OCI-LY7 (cell line): ENCODE results near the gene FYN. TPM values are rescaled to one million over a fixed set of nuclear protein-coding genes. Genes with fewer than 3 reads are reported as not detected.

ENCODE experiments used
- BruUV-seq: library from RNA; stranded (reverse); fragments of 400-500 nt; replicated peaks from 2 replicates; lab custom pipeline; 2021; lab: Mats Ljungman, UMichigan
- CTCF ChIA-PET: fragments of 300-600 bp; sonication (Branson Sonifier 250); formaldehyde crosslinking; loops from one replicate; lab custom pipeline; 2022; ENCODE audit warnings: antibody characterized with exemption; ENCODE audit not compliant: unreplicated experiment; lab: Charles Lee
- POLR2A ChIA-PET: fragments of 300-600 bp; sonication (Branson Sonifier 250); formaldehyde crosslinking; loops from one replicate; lab custom pipeline; 2022; ENCODE audit warnings: antibody characterized with exemption; lab: Charles Lee
- DNase-seq: peaks from one replicate; pipeline ENCODE4 v3.0.0-alpha.2; 2015; ENCODE audit warnings: low spot score
- H2AFZ ChIP-seq: fragments of 200-600 bp; sonication (generic), shearing (Covaris generic); 2 replicates; pipeline ENCODE4 v1.6.1; 2014; ENCODE audit warnings: mild to moderate bottlenecking, antibody characterized with exemption, low read length, moderate library complexity
- H3K27ac ChIP-seq: fragments of 200-600 bp; sonication (generic); 2 replicates; pipeline ENCODE4 v1.5.1; 2014; ENCODE audit warnings: mixed run types, low read depth, mild to moderate bottlenecking, moderate library complexity, low read length, inconsistent platforms; ENCODE audit not compliant: poor library complexity, severe bottlenecking
- H3K36me3 ChIP-seq: fragments of 200-600 bp; sonication (generic); 2 replicates; pipeline ENCODE4 v1.6.1; 2014; ENCODE audit warnings: mild to moderate bottlenecking, antibody characterized with exemption, low read length, moderate library complexity, mixed read lengths; ENCODE audit not compliant: insufficient read depth
- H3K4me1 ChIP-seq: fragments of 200-600 bp; sonication (generic); 2 replicates; pipeline ENCODE4 v1.5.1; 2014; ENCODE audit warnings: mild to moderate bottlenecking, low read length; ENCODE audit not compliant: insufficient read depth, poor library complexity, severe bottlenecking
- H3K4me2 ChIP-seq: fragments of 200-600 bp; sonication (generic); 2 replicates; pipeline ENCODE4 v1.6.1; 2014; ENCODE audit warnings: mild to moderate bottlenecking, low read length
- H3K4me3 ChIP-seq: fragments of 200-600 bp; sonication (generic); 2 replicates; pipeline ENCODE4 v1.5.1; 2014; ENCODE audit warnings: mild to moderate bottlenecking, low read depth, low read length; ENCODE audit not compliant: poor library complexity, severe bottlenecking
- H3K79me2 ChIP-seq: fragments of 200-600 bp; sonication (generic); 2 replicates; pipeline ENCODE4 v1.6.1; 2016; ENCODE audit warnings: low read depth, mild to moderate bottlenecking, low read length, moderate library complexity, mixed read lengths; ENCODE audit not compliant: insufficient read depth
- H3K9me2 ChIP-seq: fragments of 200-600 bp; sonication (generic); 2 replicates; pipeline ENCODE4 v1.6.1; 2016; ENCODE audit warnings: mild to moderate bottlenecking, low read length, mixed read lengths; ENCODE audit not compliant: insufficient read depth
- H3K9me3 ChIP-seq: fragments of 200-600 bp; sonication (generic); 2 replicates; pipeline ENCODE4 v1.6.1; 2014; ENCODE audit warnings: mild to moderate bottlenecking, mixed run types, low read length, mixed read lengths
- H4K20me1 ChIP-seq: fragments of 200-600 bp; sonication (generic); 2 replicates; pipeline ENCODE4 v1.6.1; 2014; ENCODE audit warnings: mild to moderate bottlenecking, antibody characterized with exemption, low read length, moderate library complexity, mixed read lengths; ENCODE audit not compliant: insufficient read depth
- CTCF ChIP-seq: fragments of 200-600 bp; sonication (generic); conservative IDR thresholded peaks from 2 replicates; pipeline ENCODE4 v1.5.1; 2014; ENCODE audit warnings: mild to moderate bottlenecking, antibody characterized with exemption, low read length, moderate library complexity, mixed read lengths
- EZH2phosphoT487 ChIP-seq: fragments of 200-600 bp; sonication (generic); IDR thresholded peaks from 2 replicates; pipeline ENCODE4 v1.6.1; 2018; ENCODE audit warnings: low read depth, borderline replicate concordance, mild to moderate bottlenecking, mixed run types, antibody characterized with exemption, low read length, moderate library complexity, mixed read lengths
- intact Hi-C: fragments of 100-400 bp; cut with micrococcal nuclease; formaldehyde crosslinking; loops from one replicate; pipeline ENCODE4 v1.10.0; 2022; ENCODE audit not compliant: unreplicated experiment
- total RNA-seq, 2 experiments: library from RNA; depleted of rRNA in 1 of 2; stranded (reverse); fragments of >200 nt in 1 of 2; shearing (Covaris generic) in 1 of 2; gene quantifications; 2 replicates each; pipeline ENCODE4 v1.2.3, GENCODE V29; 2014 to 2022

The FYN gene
- total RNA-seq, 2 experiments from 2014 or later, result 57.3 to 92.9 TPM

DNA sequence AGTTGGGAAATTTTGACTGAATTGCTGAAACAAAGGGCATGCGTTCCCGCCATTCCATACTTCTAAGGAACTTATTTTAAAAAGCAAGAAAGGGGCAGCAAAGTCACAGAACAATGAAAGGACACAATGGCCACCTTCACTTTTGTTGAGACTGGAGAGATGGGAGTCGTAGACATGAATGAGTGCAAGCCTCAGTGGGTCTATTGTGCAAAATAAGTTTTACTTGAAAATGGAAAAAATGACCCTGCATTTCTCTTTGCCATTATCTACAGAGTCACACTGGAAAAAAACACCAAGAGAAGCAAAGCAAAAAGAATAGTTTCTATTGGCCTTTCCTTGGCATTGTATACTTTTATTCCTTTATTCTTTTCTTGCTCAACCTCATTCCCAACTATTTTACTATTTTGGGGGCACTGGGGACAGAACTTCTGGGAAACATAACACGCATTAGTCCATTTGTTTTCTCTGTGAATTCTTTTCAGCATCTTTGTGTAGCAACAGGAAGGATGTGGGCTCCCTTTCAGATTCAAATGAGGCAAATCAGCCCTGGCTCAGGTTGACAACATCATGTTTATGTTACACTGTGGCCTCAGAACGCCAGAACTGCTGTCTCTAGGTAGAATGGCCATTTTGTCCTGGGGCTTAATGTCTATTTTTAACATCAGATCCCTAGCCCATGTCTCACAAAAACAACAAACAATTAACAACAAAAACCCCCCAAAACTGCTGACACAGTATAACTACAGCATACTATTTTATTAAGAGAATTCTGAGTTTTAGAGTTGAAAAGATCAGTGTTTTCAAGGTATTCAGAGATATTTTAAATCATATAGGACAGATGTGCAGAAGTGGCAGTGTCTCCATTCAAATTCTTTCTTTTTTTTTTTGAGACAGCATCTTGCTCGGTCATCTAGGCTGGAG, 122.2 kb downstream of the FYN start:
- no peak overlapping the region for H2AFZ ChIP-seq
- ChIA-PET POLR2A (interaction anchor here (0.9 to 3.3 kb wide), 5 partner anchors 8 to 40 kb away, joined by 3 to 42 read pairs (median 3); no protein-coding TSS in a partner anchor), CTCF (no interaction called here)
- intact Hi-C loops, result no loop called here
- peaks cover 75% of the 10 kb centered on the region for H3K4me1 ChIP-seq
- DNase-seq, result peak; percentile 83
- 0 out of 2 replicates have a peak, but pooled peaks cover 7% of the 10 kb centered on the region for H3K79me2 ChIP-seq
- H3K4me3 ChIP-seq, result peak overlapping the region; percentile 36
- H3K4me2 ChIP-seq, result peak overlapping the region; percentile 67
- BruUV-seq, result no TSS peak
- no peaks in the 10 kb centered on the region for H4K20me1 ChIP-seq
- no peak for TF ChIP-seq CTCF
- no peaks in the 10 kb centered on the region for H3K9me3 ChIP-seq
- peak overlapping the region; percentile 38 for H3K27ac ChIP-seq
- H3K36me3 ChIP-seq, result no peaks in the 10 kb centered on the region; the same call in 1 of the 2 replicates
- no peaks in the 10 kb centered on the region for H3K9me2 ChIP-seq

GRCh38 chr6:111750153-111750552, 123.1 kb downstream of the FYN start:
- no peak for DNase-seq
- Histone ChIP-seq H3K9me3 (no peaks in the 10 kb centered on the region), H3K4me3 (no peak overlapping the region), H3K4me1 (peaks cover 75% of the 10 kb centered on the region), H3K36me3 (no peaks in the 10 kb centered on the region; the same call in 1 of the 2 replicates), H3K4me2 (peak overlapping the region; percentile 67; the same call in 1 of the 2 replicates), H3K79me2 (0 out of 2 replicates have a peak, but pooled peaks cover 7% of the 10 kb centered on the region), H4K20me1 (no peaks in the 10 kb centered on the region), H3K9me2 (no peaks in the 10 kb centered on the region), H3K27ac (no peak overlapping the region), H2AFZ (no peak overlapping the region)
- no peak for TF ChIP-seq CTCF
- no peak for TF ChIP-seq EZH2phosphoT487
- ChIA-PET CTCF (no interaction called here), POLR2A (interaction anchor here (0.8 to 2.6 kb wide), 2 partner anchors 13 to 18 kb away, joined by 3 to 18 read pairs; no protein-coding TSS in a partner anchor)
- no TSS peak for BruUV-seq
- intact Hi-C loops, result no loop called here
